8988T (cell line): ENCODE results near the gene VGLL4.
A peak's percentile ranks its signal among the peaks of the same experiment; 100 is the strongest.

Source experiments
- DNase-seq: peaks from one replicate; pipeline ENCODE4 v3.0.0; 2011

Gene VGLL4

GRCh38 chr3:11651900-11652299, 8.2 kb upstream of the VGLL4 start:
- no peak for DNase-seq

- no peak for DNase-seq
Observed at GRCh38 chr3:11651477-11651876, 7.8 kb upstream of the VGLL4 start.

GRCh38 chr3:11650391-11650790, 6.7 kb upstream of the VGLL4 start:
- DNase-seq: no peak

GRCh38 chr3:11648735-11649134, 5.0 kb upstream of the VGLL4 start:
- DNase-seq: no peak

- DNase-seq: no peak
Observed at GRCh38 chr3:11643201-11643603, 513 bp downstream of the VGLL4 start.

GRCh38 chr3:11642431-11643191, 1.1 kb downstream of the VGLL4 start:
- peak; percentile 49 for DNase-seq

GRCh38 chr3:11641683-11642430, 1.9 kb downstream of the VGLL4 start:
- DNase-seq: no peak

GRCh38 chr3:11641316-11641682, 2.4 kb downstream of the VGLL4 start:
- DNase-seq: no peak

GRCh38 chr3:11640009-11640673, 3.6 kb downstream of the VGLL4 start:
- DNase-seq: no peak

- DNase-seq: no peak
Observed at GRCh38 chr3:11638495-11639358, 5.0 kb downstream of the VGLL4 start.

- DNase-seq: no peak
Observed at GRCh38 chr3:11637901-11638458, 5.7 kb downstream of the VGLL4 start.

- DNase-seq: no peak
Observed at GRCh38 chr3:11636394-11636770, 7.3 kb downstream of the VGLL4 start.

GRCh38 chr3:11635680-11636393, 7.9 kb downstream of the VGLL4 start:
- DNase-seq: no peak

- no peak for DNase-seq
Observed at GRCh38 chr3:11634974-11635612, 8.6 kb downstream of the VGLL4 start.

GRCh38 chr3:11634081-11634635, 9.6 kb downstream of the VGLL4 start:
- no peak for DNase-seq

GRCh38 chr3:11632966-11633365, 10.7 kb downstream of the VGLL4 start:
- DNase-seq: no peak

- DNase-seq: no peak
Observed at GRCh38 chr3:11632564-11632963, 11.2 kb downstream of the VGLL4 start.

- no peak for DNase-seq
Observed at GRCh38 chr3:11631820-11632219, 11.9 kb downstream of the VGLL4 start.

GRCh38 chr3:11629716-11630115, 14.0 kb downstream of the VGLL4 start:
- no peak for DNase-seq

- no peak for DNase-seq
Observed at GRCh38 chr3:11627612-11628011, 16.1 kb downstream of the VGLL4 start.

GRCh38 chr3:11626084-11626463, 17.6 kb downstream of the VGLL4 start:
- no peak for DNase-seq
